Panc1 (cell line): ENCODE measurements around the gene SMIM1.

ENCODE experiments used
- POLR2AphosphoS5 ChIP-seq: IDR thresholded peaks from 2 replicates; pipeline ENCODE4 v1.6.1; 2012; ENCODE audit warnings: mild to moderate bottlenecking, low read depth, low read length, moderate library complexity
- SIN3A ChIP-seq: IDR thresholded peaks from 2 replicates; pipeline ENCODE4 v1.6.1; 2012; ENCODE audit warnings: low read depth, mild to moderate bottlenecking, low read length, moderate library complexity, borderline replicate concordance; ENCODE audit not compliant: insufficient read depth
- TCF7L2 ChIP-seq: IDR thresholded peaks from 2 replicates; pipeline ENCODE4 v1.6.1; 2011; ENCODE audit warnings: mild to moderate bottlenecking, low read depth, low read length, inconsistent platforms
- TF ChIP-seq, protein P1 (sequence below): fragments of 450-650 bp; IDR thresholded peaks from 2 replicates; pipeline ENCODE4 v1.5.1; 2017; ENCODE audit warnings: mild to moderate bottlenecking
- TF ChIP-seq, protein P2 (sequence below), 2 experiments: IDR thresholded peaks; 2 replicates each; pipeline ENCODE4 v1.6.1; 2011 to 2012; ENCODE audit warnings: low read depth in 2 of 2, control low read depth in 1 of 2, low read length in 1 of 2, mild to moderate bottlenecking in 1 of 2, moderate library complexity in 1 of 2; ENCODE audit not compliant: insufficient read depth in 1 of 2

DNA sequence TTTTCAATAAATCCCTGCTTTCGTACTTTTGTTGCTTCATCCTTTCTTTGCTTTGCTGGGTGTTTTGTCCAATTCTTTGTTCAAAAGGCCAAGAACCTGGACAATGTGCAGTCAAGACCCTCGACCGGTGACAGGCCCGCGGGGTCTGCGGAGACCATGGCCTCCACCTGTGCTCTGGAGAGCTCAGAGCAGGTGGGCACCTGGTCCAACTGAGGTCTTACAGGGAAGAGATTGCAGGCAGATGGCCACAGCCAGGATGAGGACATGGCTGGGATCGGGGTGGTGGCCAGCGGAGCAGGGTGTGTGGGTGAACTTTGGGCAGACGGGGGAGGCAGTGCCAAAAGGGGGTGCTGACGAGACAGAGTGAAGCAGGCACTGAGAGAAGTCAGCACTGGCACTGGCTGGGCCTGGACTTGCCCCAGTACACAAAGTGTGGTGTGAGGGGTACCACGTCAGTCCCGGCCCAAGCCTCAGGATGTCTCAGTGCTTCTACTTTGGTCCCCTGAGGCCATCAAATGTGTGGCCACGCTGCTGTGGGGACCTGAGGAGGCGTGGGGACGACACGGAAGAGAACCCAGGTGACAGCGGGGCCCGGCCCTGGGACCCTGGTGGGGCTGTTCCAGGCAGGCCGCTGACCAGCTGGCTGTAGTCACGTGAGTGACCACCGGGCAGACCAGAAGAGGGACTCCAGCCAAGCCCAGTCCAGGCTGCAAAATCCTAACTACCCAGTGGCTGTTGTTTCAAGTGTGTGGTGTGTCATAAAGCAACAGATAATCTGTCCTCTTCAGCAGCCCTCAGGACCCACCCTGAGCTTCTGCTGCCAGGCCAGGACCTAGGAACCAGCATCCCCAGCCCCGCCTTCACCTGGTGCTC lies 30.7 kb upstream of the SMIM1 start:
- TF ChIP-seq, protein P1, sequence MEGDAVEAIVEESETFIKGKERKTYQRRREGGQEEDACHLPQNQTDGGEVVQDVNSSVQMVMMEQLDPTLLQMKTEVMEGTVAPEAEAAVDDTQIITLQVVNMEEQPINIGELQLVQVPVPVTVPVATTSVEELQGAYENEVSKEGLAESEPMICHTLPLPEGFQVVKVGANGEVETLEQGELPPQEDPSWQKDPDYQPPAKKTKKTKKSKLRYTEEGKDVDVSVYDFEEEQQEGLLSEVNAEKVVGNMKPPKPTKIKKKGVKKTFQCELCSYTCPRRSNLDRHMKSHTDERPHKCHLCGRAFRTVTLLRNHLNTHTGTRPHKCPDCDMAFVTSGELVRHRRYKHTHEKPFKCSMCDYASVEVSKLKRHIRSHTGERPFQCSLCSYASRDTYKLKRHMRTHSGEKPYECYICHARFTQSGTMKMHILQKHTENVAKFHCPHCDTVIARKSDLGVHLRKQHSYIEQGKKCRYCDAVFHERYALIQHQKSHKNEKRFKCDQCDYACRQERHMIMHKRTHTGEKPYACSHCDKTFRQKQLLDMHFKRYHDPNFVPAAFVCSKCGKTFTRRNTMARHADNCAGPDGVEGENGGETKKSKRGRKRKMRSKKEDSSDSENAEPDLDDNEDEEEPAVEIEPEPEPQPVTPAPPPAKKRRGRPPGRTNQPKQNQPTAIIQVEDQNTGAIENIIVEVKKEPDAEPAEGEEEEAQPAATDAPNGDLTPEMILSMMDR, result no peak
- TF ChIP-seq SIN3A (no peak), POLR2AphosphoS5 (no peak), TCF7L2 (no peak)
- TF ChIP-seq, protein P2, sequence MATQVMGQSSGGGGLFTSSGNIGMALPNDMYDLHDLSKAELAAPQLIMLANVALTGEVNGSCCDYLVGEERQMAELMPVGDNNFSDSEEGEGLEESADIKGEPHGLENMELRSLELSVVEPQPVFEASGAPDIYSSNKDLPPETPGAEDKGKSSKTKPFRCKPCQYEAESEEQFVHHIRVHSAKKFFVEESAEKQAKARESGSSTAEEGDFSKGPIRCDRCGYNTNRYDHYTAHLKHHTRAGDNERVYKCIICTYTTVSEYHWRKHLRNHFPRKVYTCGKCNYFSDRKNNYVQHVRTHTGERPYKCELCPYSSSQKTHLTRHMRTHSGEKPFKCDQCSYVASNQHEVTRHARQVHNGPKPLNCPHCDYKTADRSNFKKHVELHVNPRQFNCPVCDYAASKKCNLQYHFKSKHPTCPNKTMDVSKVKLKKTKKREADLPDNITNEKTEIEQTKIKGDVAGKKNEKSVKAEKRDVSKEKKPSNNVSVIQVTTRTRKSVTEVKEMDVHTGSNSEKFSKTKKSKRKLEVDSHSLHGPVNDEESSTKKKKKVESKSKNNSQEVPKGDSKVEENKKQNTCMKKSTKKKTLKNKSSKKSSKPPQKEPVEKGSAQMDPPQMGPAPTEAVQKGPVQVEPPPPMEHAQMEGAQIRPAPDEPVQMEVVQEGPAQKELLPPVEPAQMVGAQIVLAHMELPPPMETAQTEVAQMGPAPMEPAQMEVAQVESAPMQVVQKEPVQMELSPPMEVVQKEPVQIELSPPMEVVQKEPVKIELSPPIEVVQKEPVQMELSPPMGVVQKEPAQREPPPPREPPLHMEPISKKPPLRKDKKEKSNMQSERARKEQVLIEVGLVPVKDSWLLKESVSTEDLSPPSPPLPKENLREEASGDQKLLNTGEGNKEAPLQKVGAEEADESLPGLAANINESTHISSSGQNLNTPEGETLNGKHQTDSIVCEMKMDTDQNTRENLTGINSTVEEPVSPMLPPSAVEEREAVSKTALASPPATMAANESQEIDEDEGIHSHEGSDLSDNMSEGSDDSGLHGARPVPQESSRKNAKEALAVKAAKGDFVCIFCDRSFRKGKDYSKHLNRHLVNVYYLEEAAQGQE (IDR thresholded peaks at IDR 0.05; ENCODE audit: insufficient read depth in 1 of 2, low read depth in 2 of 2, low read length in 1 of 2), result no peak
